Measurements from ENCODE around the gene ITIH4.

- no peak for TF ChIP-seq CTCF (conservative IDR thresholded peaks at IDR 0.05 in 1 of 2, IDR thresholded peaks at IDR 0.05 in 1 of 2; ENCODE audit: extremely low read depth in 1 of 2, insufficient read depth in 1 of 2, low read depth in 1 of 2, low read length in 2 of 2)
- no peak for TF ChIP-seq EZH2 (IDR thresholded peaks at IDR 0.05; ENCODE audit: borderline replicate concordance, low read length)
Observed at GRCh38 chr3:52830535-52831258, at the start of gene ITIH4.
